ENCODE data around the gene EVI5. TPM values are rescaled to one million over a fixed set of nuclear protein-coding genes. Genes with fewer than 3 reads are reported as not detected.

EVI5 gene
- total RNA-seq, 2 donors from 2014 or later, result 20.8 to 29.0 TPM

DNA sequence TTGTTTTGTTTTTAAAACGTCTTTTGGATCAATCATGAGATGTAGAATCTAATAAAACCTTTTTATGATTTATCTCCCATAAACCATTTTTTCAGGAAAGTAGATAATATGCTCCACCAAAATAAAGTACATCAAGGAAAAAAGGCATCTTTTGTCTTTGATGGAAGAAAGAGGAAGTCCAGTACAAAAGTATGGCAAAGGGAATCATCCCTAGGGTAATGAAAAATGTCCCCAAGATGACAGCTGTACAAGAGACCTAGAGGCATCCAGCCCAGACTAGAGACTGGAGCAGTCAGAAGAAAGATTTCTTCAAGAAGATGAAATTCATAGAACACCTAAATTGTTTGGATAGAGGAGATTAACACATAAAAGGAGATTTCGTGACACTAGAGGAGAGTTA is 265.9 kb downstream of the EVI5 start:
- no peaks in the 10 kb centered on the region for H3K4me1 Mint-ChIP-seq
- H3K4me1 ChIP-seq (ENCODE audit: control insufficient read depth, insufficient read depth, low read length), result no peaks in the 10 kb centered on the region
- H3K9me3 ChIP-seq (ENCODE audit: control insufficient read depth, low read length), result no peaks in the 10 kb centered on the region
- peaks cover 3% of the 10 kb centered on the region for H3K36me3 Mint-ChIP-seq (ENCODE audit: low read depth)
- no peaks in the 10 kb centered on the region for H3K36me3 ChIP-seq (ENCODE audit: control insufficient read depth, insufficient read depth, low read length)
- no peaks in the 10 kb centered on the region for H3K27me3 Mint-ChIP-seq (ENCODE audit: insufficient read depth)
- no peak overlapping the region for H3K9ac ChIP-seq (ENCODE audit: extremely low read depth, low read length, poor library complexity, severe bottlenecking)
- H3K9me3 Mint-ChIP-seq, result no peaks in the 10 kb centered on the region
- TF ChIP-seq CTCF (conservative IDR thresholded peaks at IDR 0.05), result no peak
- H3K27ac ChIP-seq (ENCODE audit: low read depth, low read length), result no peak overlapping the region
- H3K4me3 Mint-ChIP-seq, result no peak overlapping the region
- no peaks in the 10 kb centered on the region for H3K27me3 ChIP-seq (ENCODE audit: control insufficient read depth, insufficient read depth, low read length, poor library complexity, severe bottlenecking)
- WGBS, 2 experiments (ENCODE audit: insufficient coverage in 1 of 2, insufficient read length in 1 of 2), result 100% methylated on average over 1 of the region's 2 CpGs; no CpG with 5 or more reads in 1 of the 2 experiments
- H3K4me3 ChIP-seq (ENCODE audit: low read length), result no peak overlapping the region
- H3K27ac Mint-ChIP-seq, result no peak overlapping the region
- DNase-seq, result no peak

DNA sequence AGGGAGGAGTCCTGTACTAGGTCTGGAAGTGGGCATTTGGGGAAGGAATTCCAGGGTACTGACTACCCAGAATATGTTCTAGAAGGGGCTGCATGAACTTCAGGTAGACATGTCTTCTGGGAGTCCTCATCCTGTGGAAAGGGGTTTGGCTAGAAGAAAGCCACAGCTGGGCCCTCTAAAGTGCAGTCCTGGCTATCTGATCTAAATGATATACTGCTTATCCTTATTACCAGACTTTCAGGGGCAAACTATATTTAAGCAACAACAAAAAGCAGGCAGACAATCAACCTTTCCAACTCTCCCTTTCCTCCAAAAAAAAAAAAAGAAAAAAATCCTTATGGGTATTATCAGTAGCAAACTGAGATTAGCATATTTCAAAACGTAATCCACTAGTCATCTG is 268.3 kb downstream of the EVI5 start:
- WGBS, 2 experiments (ENCODE audit: insufficient coverage in 1 of 2, insufficient read length in 1 of 2), result 90 to 100% methylated on average over 1 of the region's 1 CpG
- no peak overlapping the region for H3K4me3 ChIP-seq (ENCODE audit: low read length)
- DNase-seq, result no peak
- Mint-ChIP-seq H3K27ac (no peak overlapping the region), H3K4me1 (no peaks in the 10 kb centered on the region), H3K27me3 (ENCODE audit: insufficient read depth) (no peaks in the 10 kb centered on the region), H3K4me3 (no peak overlapping the region), H3K36me3 (ENCODE audit: low read depth) (peaks cover 6% of the 10 kb centered on the region), H3K9me3 (no peaks in the 10 kb centered on the region)
- no peak for TF ChIP-seq CTCF (conservative IDR thresholded peaks at IDR 0.05)
- no peak overlapping the region for H3K9ac ChIP-seq (ENCODE audit: extremely low read depth, low read length, poor library complexity, severe bottlenecking)
- H3K9me3 ChIP-seq (ENCODE audit: control insufficient read depth, low read length), result no peaks in the 10 kb centered on the region
- peaks cover 3% of the 10 kb centered on the region for H3K36me3 ChIP-seq (ENCODE audit: control insufficient read depth, insufficient read depth, low read length)
- no peaks in the 10 kb centered on the region for H3K4me1 ChIP-seq (ENCODE audit: control insufficient read depth, insufficient read depth, low read length)
- H3K27me3 ChIP-seq (ENCODE audit: control insufficient read depth, insufficient read depth, low read length, poor library complexity, severe bottlenecking), result no peaks in the 10 kb centered on the region
- H3K27ac ChIP-seq (ENCODE audit: low read depth, low read length), result no peak overlapping the region

DNA sequence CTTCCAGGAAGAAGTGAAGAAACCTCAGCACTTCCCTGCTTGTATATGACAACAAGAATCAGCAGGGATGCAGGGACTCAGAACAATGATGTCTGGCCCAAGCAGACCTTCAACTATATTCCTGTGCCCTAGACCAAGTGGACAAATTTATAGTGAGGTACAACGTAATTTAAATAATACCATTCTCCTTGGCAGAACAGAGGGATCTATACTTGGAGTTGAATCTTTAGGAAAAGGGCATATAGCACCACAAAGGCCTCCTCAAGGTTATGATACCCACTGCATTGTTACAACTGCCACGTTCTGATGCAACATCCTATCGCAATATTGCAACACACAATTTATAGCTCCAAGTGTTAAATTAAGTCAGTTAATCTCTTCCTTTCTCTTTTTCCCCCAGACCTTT is 269.1 kb downstream of the EVI5 start:
- Mint-ChIP-seq H3K27ac (no peak overlapping the region), H3K4me1 (no peaks in the 10 kb centered on the region), H3K9me3 (no peaks in the 10 kb centered on the region), H3K27me3 (ENCODE audit: insufficient read depth) (no peaks in the 10 kb centered on the region), H3K36me3 (ENCODE audit: low read depth) (peaks cover 6% of the 10 kb centered on the region), H3K4me3 (no peak overlapping the region)
- WGBS, 2 experiments (ENCODE audit: insufficient coverage in 1 of 2, insufficient read length in 1 of 2), result 86 to 100% methylated on average over 1 to 3 of the region's 3 CpGs
- Histone ChIP-seq H3K4me3 (ENCODE audit: low read length) (no peak overlapping the region), H3K27ac (ENCODE audit: low read depth, low read length) (no peak overlapping the region), H3K9ac (ENCODE audit: extremely low read depth, low read length, poor library complexity, severe bottlenecking) (no peak overlapping the region), H3K4me1 (ENCODE audit: control insufficient read depth, insufficient read depth, low read length) (no peaks in the 10 kb centered on the region), H3K27me3 (ENCODE audit: control insufficient read depth, insufficient read depth, low read length, poor library complexity, severe bottlenecking) (no peaks in the 10 kb centered on the region), H3K36me3 (ENCODE audit: control insufficient read depth, insufficient read depth, low read length) (peaks cover 3% of the 10 kb centered on the region), H3K9me3 (ENCODE audit: control insufficient read depth, low read length) (no peaks in the 10 kb centered on the region)
- no peak for TF ChIP-seq CTCF (conservative IDR thresholded peaks at IDR 0.05)
- no peak for DNase-seq

All from endodermal cell (in vitro differentiated cells).